A549 treated with GW870086 at 1 μM for 4 hours (cell line): ENCODE data around the gene RAB3C. TPM values are rescaled to one million over a fixed set of nuclear protein-coding genes. Genes with fewer than 3 reads are reported as not detected.

Experiments used
- total RNA-seq: library from RNA; stranded (reverse); fragments of 200-300 nt; extraction: Qiagen RNA extraction; gene quantifications from 5 replicates; pipeline ENCODE4 v1.2.3, GENCODE V29; 2022; ENCODE audit warnings: low read depth

RAB3C gene
- total RNA-seq: 0.23 TPM in 1 of 5 replicates, not detected in the others

GRCh38 chr5:58582803-58583491 is at the start of gene RAB3C:
Gene RAB3C, plus strand, starts transcription at chr5:58583075. Its CDS starts 134 bp downstream, at chr5:58583209.

Other genes with a start within 250 kb of the RAB3C start
- gene PLK2, start 123.0 kb upstream of the RAB3C start, total RNA-seq: 42.3 to 51.3 TPM (median 48.4 TPM) in 5 replicates
- not detected in 5 replicates for gene GAPT, start 91.6 kb upstream of the RAB3C start, total RNA-seq